Activated CD8-positive, alpha-beta T cell treated with anti-CD3 and anti-CD28 coated beads for 36 hours (primary cell): ENCODE measurements around the gene ZNF521. TPM values are rescaled to one million over a fixed set of nuclear protein-coding genes. Genes with fewer than 3 reads are reported as not detected.

Experiments
- ATAC-seq: fragments of 200-7000 bp; cut with Tn5 transposase; one replicate; pipeline ENCODE4 v1.10.0; 2021; ENCODE audit warnings: mild to moderate bottlenecking, moderate library complexity
- CTCF ChIA-PET: fragments of 350-600 bp; sonication (Branson Sonifier 250); formaldehyde crosslinking; loops from one replicate; lab custom pipeline; 2021; ENCODE audit warnings: antibody characterized with exemption; lab: Charles Lee
- POLR2A ChIA-PET: fragments of 350-600 bp; sonication (Branson Sonifier 250); formaldehyde crosslinking; loops from one replicate; lab custom pipeline; 2021; ENCODE audit warnings: antibody characterized with exemption; lab: Charles Lee
- DNase-seq: peaks from one replicate; pipeline ENCODE4 v3.0.0-alpha.2; 2020
- H3K27ac Mint-ChIP-seq: one replicate; pipeline ENCODE4 v1.8.0; 2021; ENCODE audit warnings: mild to moderate bottlenecking, mixed read lengths
- H3K27me3 Mint-ChIP-seq: one replicate; pipeline ENCODE4 v1.8.0; 2021; ENCODE audit warnings: mixed read lengths
- H3K36me3 Mint-ChIP-seq: one replicate; pipeline ENCODE4 v1.8.0; 2021; ENCODE audit warnings: low read depth, mixed read lengths
- H3K4me1 Mint-ChIP-seq: one replicate; pipeline ENCODE4 v1.8.0; 2021; ENCODE audit warnings: low read depth, mixed read lengths
- H3K4me3 Mint-ChIP-seq: one replicate; pipeline ENCODE4 v1.8.0; 2021; ENCODE audit warnings: mild to moderate bottlenecking, moderate library complexity, mixed read lengths
- H3K9me3 Mint-ChIP-seq: one replicate; pipeline ENCODE4 v1.8.0; 2021; ENCODE audit warnings: mixed read lengths
- CTCF ChIP-seq: fragments of 200-600 bp; IDR thresholded peaks from one replicate; pipeline ENCODE4 v1.8.0; 2022; ENCODE audit warnings: antibody characterized with exemption, mild to moderate bottlenecking
- intact Hi-C: fragments of 100-400 bp; cut with micrococcal nuclease; formaldehyde crosslinking; loops from one replicate; pipeline ENCODE4 v1.10.0; 2022
- total RNA-seq, 2 experiments: library from RNA; stranded (reverse); gene quantifications; one replicate each; pipeline ENCODE4 v1.2.3, GENCODE V29; 2021

ZNF521 gene
- total RNA-seq, 2 experiments from 2014 or later = not detected

GRCh38 chr18:25248755-25249154 is 103.2 kb downstream of the ZNF521 start:
- DNase-seq (no peak), ATAC-seq (no peak)
- Mint-ChIP-seq H3K27me3 (no peaks in the 10 kb centered on the region), H3K4me1 (no peaks in the 10 kb centered on the region), H3K4me3 (no peak overlapping the region), H3K9me3 (no peaks in the 10 kb centered on the region), H3K36me3 (no peaks in the 10 kb centered on the region), H3K27ac (no peak overlapping the region)
- intact Hi-C loops = no loop called here
- CTCF ChIA-PET = no interaction called here
- TF ChIP-seq CTCF = no peak
- POLR2A ChIA-PET = no interaction called here

- CTCF ChIA-PET = no interaction called here
- ATAC-seq (no peak), DNase-seq (no peak)
- H3K27ac Mint-ChIP-seq = no peak overlapping the region
- H3K36me3 Mint-ChIP-seq = no peaks in the 10 kb centered on the region
- no peak for TF ChIP-seq CTCF
- no peaks in the 10 kb centered on the region for H3K9me3 Mint-ChIP-seq
- H3K4me3 Mint-ChIP-seq = no peak overlapping the region
- H3K27me3 Mint-ChIP-seq = no peaks in the 10 kb centered on the region
- POLR2A ChIA-PET = no interaction called here
- no peaks in the 10 kb centered on the region for H3K4me1 Mint-ChIP-seq
- intact Hi-C loops = no loop called here
These were observed 104.2 kb downstream of the ZNF521 start for GRCh38 chr18:25247725-25248124.

- no peaks in the 10 kb centered on the region for H3K27me3 Mint-ChIP-seq
- H3K9me3 Mint-ChIP-seq = no peaks in the 10 kb centered on the region
- DNase-seq = no peak
- TF ChIP-seq CTCF = no peak
- no peak for ATAC-seq
- ChIA-PET CTCF (no interaction called here), POLR2A (no interaction called here)
- no peaks in the 10 kb centered on the region for H3K36me3 Mint-ChIP-seq
- H3K27ac Mint-ChIP-seq = no peak overlapping the region
- intact Hi-C loops = loop anchor here (1.0 kb wide), 1 partner anchor 12 kb away; no protein-coding TSS in a partner anchor
- H3K4me3 Mint-ChIP-seq = no peak overlapping the region
- no peaks in the 10 kb centered on the region for H3K4me1 Mint-ChIP-seq
These were observed 106.9 kb downstream of the ZNF521 start for GRCh38 chr18:25244924-25245698.

GRCh38 chr18:25244170-25244569 is 107.8 kb downstream of the ZNF521 start:
- POLR2A ChIA-PET = no interaction called here
- no peaks in the 10 kb centered on the region for H3K9me3 Mint-ChIP-seq
- DNase-seq (no peak), ATAC-seq (no peak)
- no peak overlapping the region for H3K4me3 Mint-ChIP-seq
- H3K27me3 Mint-ChIP-seq = no peaks in the 10 kb centered on the region
- CTCF ChIA-PET = no interaction called here
- intact Hi-C loops = loop anchor here (1.0 kb wide), 1 partner anchor 11 kb away; no protein-coding TSS in a partner anchor
- no peak for TF ChIP-seq CTCF
- no peaks in the 10 kb centered on the region for H3K36me3 Mint-ChIP-seq
- no peak overlapping the region for H3K27ac Mint-ChIP-seq
- H3K4me1 Mint-ChIP-seq = no peaks in the 10 kb centered on the region

- Mint-ChIP-seq H3K4me1 (no peaks in the 10 kb centered on the region), H3K36me3 (no peaks in the 10 kb centered on the region), H3K27ac (no peak overlapping the region), H3K27me3 (no peaks in the 10 kb centered on the region), H3K4me3 (no peak overlapping the region), H3K9me3 (no peaks in the 10 kb centered on the region)
- no peak for ATAC-seq
- ChIA-PET CTCF (no interaction called here), POLR2A (no interaction called here)
- intact Hi-C loops = loop anchor here (1.0 kb wide), 1 partner anchor 10 kb away; no protein-coding TSS in a partner anchor
- DNase-seq = no peak
- no peak for TF ChIP-seq CTCF
These were observed 108.2 kb downstream of the ZNF521 start for GRCh38 chr18:25243754-25244153.
